GM12878 (cell line): ENCODE measurements around the gene DAB2IP. TPM values are rescaled to one million over a fixed set of nuclear protein-coding genes. Genes with fewer than 3 reads are reported as not detected.
A peak's percentile ranks its signal among the peaks of the same experiment; 100 is the strongest.

Experiments used
- BMI1 ChIP-seq: fragments of 450-650 bp; IDR thresholded peaks from 2 replicates; pipeline ENCODE4 v1.6.1; 2016; ENCODE audit warnings: mild to moderate bottlenecking, moderate library complexity, borderline replicate concordance
- BRCA1 ChIP-seq: IDR thresholded peaks from 2 replicates; pipeline ENCODE4 v1.6.1; 2011; ENCODE audit warnings: low read depth, low read length, improper control_type of control experiment
- CHD4 ChIP-seq: fragments of 200-600 bp; sonication (generic); IDR thresholded peaks from 2 replicates; pipeline ENCODE4 v1.6.1; 2016; ENCODE audit warnings: mild to moderate bottlenecking
- FOS ChIP-seq: IDR thresholded peaks from 3 replicates; pipeline ENCODE4 v1.6.1; 2011; ENCODE audit warnings: borderline replicate concordance; ENCODE audit not compliant: insufficient read length; ENCODE audit errors: extremely low read depth
- FOXM1 ChIP-seq: IDR thresholded peaks from 2 replicates; pipeline ENCODE4 v1.6.1; 2012; ENCODE audit warnings: low read depth, mild to moderate bottlenecking, inconsistent platforms, low read length, moderate library complexity
- HDAC2 ChIP-seq: fragments of 200-600 bp; sonication (generic); IDR thresholded peaks from 2 replicates; pipeline ENCODE4 v1.6.1; 2017
- HDAC6 ChIP-seq: fragments of 200-600 bp; sonication (generic); IDR thresholded peaks from one replicate; pipeline ENCODE4 v1.8.0; 2017; ENCODE audit warnings: antibody characterized with exemption; ENCODE audit not compliant: unreplicated experiment
- IRF3 ChIP-seq: fragments of 450-650 bp; IDR thresholded peaks from 2 replicates; pipeline ENCODE4 v1.6.1; 2014; ENCODE audit warnings: mild to moderate bottlenecking
- IRF4 ChIP-seq: IDR thresholded peaks from 2 replicates; pipeline ENCODE4 v1.6.1; 2011; ENCODE audit warnings: low read depth, low read length
- KAT2A ChIP-seq: conservative IDR thresholded peaks from 2 replicates; pipeline ENCODE4 v1.6.1; 2011; ENCODE audit warnings: low read depth, low read length; ENCODE audit not compliant: control insufficient read depth
- MEF2B ChIP-seq: fragments of 450-650 bp; IDR thresholded peaks from 2 replicates; pipeline ENCODE4 v1.6.1; 2018; ENCODE audit warnings: mild to moderate bottlenecking, moderate library complexity; ENCODE audit not compliant: partially characterized antibody, poor library complexity, severe bottlenecking
- MXI1 ChIP-seq: fragments of 150-350 bp; IDR thresholded peaks from 2 replicates; pipeline ENCODE4 v1.6.1; 2011; ENCODE audit warnings: low read depth, mild to moderate bottlenecking, inconsistent platforms, low read length, improper control_type of control experiment
- NFYB ChIP-seq: IDR thresholded peaks from 2 replicates; pipeline ENCODE4 v1.6.1; 2011; ENCODE audit warnings: low read depth, mild to moderate bottlenecking, low read length, improper control_type of control experiment, moderate library complexity; ENCODE audit not compliant: insufficient read depth
- POU2F2 ChIP-seq: IDR thresholded peaks from 3 replicates; pipeline ENCODE4 v1.6.1; 2011; ENCODE audit warnings: low read depth, mild to moderate bottlenecking, low read length, borderline replicate concordance
- RCOR1 ChIP-seq: conservative IDR thresholded peaks from 2 replicates; pipeline ENCODE4 v1.6.1; 2012; ENCODE audit warnings: low read depth, low read length, improper control_type of control experiment
- SMARCA5 ChIP-seq: fragments of 450-650 bp; IDR thresholded peaks from 2 replicates; pipeline ENCODE4 v1.6.1; 2017; ENCODE audit warnings: mild to moderate bottlenecking
- TARDBP ChIP-seq: IDR thresholded peaks from 2 replicates; pipeline ENCODE4 v1.6.1; 2016; ENCODE audit warnings: borderline replicate concordance
- TBL1XR1 ChIP-seq: IDR thresholded peaks from 2 replicates; pipeline ENCODE4 v1.6.1; 2012; ENCODE audit warnings: low read depth, low read length, improper control_type of control experiment
- TCF3 ChIP-seq: IDR thresholded peaks from 2 replicates; pipeline ENCODE4 v1.6.1; 2012; ENCODE audit warnings: low read depth, mild to moderate bottlenecking, low read length, borderline replicate concordance; ENCODE audit not compliant: insufficient read depth
- ZNF274 ChIP-seq: IDR thresholded peaks from one replicate; pipeline ENCODE4 v1.8.0; 2011; ENCODE audit not compliant: insufficient read length, insufficient read depth
- ZNF384 ChIP-seq: IDR thresholded peaks from 2 replicates; pipeline ENCODE4 v1.6.1; 2012; ENCODE audit warnings: low read depth, mild to moderate bottlenecking, low read length, improper control_type of control experiment, borderline replicate concordance
- ZSCAN29 ChIP-seq: fragments of 450-650 bp; IDR thresholded peaks from 2 replicates; pipeline ENCODE4 v1.6.1; 2017; ENCODE audit warnings: mild to moderate bottlenecking, moderate library complexity
- polyA plus RNA-seq, 11 experiments: library from polyadenylated mRNA; depleted of rRNA in 4 of 11; unstranded in 6 of 11; stranded (reverse) in 5 of 11; fragments of >200 nt; fragmentation: Nextera tagmentation in 4 of 11; fragmentation: Illumina TruSeq in 1 of 11; extraction: Ambion mirVana in 4 of 11; extraction: Trizol in 1 of 11; gene quantifications; 1 replicate in 1 of 11; 2 replicates in 10 of 11; pipeline versions ENCODE4 v1.2.1 to v1.2.3, GENCODE V29; 2011 to 2016; ENCODE audit warnings: inconsistent platforms in 2 of 11, missing spikeins in 2 of 11, low read depth in 1 of 11
- total RNA-seq, 4 experiments: library from RNA; depleted of rRNA in 3 of 4; stranded (reverse); fragments of >200 nt in 3 of 4; fragmentation: Illumina TruSeq in 1 of 4; extraction: Trizol in 1 of 4; gene quantifications; 2 replicates each; pipeline versions ENCODE4 v1.2.1 to v1.2.3, GENCODE V29; 2013 to 2021
- TF ChIP-seq, protein P1 (sequence below): IDR thresholded peaks from 2 replicates; pipeline ENCODE4 v1.6.1; 2012; ENCODE audit warnings: low read depth, low read length, improper control_type of control experiment
- TF ChIP-seq, protein P2 (sequence below): IDR thresholded peaks from 2 replicates; pipeline ENCODE4 v1.6.1; 2012; ENCODE audit warnings: improper control_type of control experiment, low read depth, low read length; ENCODE audit not compliant: insufficient replicate concordance

DAB2IP gene
- total and polyA plus RNA-seq, 10 of the 15 experiments (the other 5 are each of a cell fraction or from before 2014, with no cell fraction given): 0.03 to 0.38 (median 0.14) TPM; not detected in 6

DNA sequence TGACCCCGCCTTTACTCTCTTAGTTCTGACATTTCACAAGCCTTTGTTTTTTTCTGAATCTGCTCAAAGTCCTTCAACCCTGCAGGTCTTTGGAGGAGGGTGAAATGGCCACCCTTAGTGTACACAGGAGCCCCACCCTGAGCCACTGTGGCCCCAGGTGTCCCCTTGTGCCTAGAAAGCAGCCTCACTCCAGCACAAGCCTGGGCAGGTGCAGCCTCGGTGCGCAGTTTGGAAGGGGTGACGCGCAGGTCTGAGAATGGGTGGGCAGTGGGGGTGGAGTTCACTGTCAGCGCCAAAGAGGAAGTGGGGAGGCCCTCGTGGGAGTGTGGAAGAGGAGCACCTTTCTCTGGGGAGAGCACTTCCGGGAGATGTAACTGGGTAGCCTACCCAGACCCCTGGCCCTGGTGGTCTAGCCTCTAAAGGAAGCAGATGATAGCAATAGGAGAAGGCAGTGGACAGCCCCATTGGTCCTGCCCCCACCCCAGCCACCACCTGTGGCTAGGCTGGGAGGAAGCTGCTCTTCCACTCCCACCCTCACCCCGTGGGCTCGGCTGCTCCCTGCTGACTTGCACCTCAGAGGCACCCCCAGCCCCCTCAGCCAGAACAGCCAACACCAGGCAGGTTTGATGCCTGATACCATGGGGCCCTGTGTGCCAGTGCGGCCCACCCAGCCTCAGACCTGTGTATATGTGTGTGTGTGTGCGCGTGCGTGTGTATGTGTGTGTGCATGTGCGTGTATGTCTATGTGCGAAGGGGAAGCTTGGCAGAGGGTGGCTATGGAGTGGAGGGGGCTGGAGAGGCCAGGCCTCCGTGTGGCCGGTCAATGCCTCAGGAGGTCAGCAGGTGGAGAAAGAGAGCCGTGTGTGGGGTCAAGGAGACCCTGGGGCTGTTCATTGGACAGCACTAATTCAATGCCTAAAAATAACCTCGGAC is 16.8 kb upstream of the DAB2IP start (continued):
- TF ChIP-seq, protein P1, sequence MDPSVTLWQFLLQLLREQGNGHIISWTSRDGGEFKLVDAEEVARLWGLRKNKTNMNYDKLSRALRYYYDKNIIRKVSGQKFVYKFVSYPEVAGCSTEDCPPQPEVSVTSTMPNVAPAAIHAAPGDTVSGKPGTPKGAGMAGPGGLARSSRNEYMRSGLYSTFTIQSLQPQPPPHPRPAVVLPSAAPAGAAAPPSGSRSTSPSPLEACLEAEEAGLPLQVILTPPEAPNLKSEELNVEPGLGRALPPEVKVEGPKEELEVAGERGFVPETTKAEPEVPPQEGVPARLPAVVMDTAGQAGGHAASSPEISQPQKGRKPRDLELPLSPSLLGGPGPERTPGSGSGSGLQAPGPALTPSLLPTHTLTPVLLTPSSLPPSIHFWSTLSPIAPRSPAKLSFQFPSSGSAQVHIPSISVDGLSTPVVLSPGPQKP: no peak
- no peak for TF ChIP-seq HDAC2
- TF ChIP-seq BMI1: no peak
- TF ChIP-seq, protein P2, sequence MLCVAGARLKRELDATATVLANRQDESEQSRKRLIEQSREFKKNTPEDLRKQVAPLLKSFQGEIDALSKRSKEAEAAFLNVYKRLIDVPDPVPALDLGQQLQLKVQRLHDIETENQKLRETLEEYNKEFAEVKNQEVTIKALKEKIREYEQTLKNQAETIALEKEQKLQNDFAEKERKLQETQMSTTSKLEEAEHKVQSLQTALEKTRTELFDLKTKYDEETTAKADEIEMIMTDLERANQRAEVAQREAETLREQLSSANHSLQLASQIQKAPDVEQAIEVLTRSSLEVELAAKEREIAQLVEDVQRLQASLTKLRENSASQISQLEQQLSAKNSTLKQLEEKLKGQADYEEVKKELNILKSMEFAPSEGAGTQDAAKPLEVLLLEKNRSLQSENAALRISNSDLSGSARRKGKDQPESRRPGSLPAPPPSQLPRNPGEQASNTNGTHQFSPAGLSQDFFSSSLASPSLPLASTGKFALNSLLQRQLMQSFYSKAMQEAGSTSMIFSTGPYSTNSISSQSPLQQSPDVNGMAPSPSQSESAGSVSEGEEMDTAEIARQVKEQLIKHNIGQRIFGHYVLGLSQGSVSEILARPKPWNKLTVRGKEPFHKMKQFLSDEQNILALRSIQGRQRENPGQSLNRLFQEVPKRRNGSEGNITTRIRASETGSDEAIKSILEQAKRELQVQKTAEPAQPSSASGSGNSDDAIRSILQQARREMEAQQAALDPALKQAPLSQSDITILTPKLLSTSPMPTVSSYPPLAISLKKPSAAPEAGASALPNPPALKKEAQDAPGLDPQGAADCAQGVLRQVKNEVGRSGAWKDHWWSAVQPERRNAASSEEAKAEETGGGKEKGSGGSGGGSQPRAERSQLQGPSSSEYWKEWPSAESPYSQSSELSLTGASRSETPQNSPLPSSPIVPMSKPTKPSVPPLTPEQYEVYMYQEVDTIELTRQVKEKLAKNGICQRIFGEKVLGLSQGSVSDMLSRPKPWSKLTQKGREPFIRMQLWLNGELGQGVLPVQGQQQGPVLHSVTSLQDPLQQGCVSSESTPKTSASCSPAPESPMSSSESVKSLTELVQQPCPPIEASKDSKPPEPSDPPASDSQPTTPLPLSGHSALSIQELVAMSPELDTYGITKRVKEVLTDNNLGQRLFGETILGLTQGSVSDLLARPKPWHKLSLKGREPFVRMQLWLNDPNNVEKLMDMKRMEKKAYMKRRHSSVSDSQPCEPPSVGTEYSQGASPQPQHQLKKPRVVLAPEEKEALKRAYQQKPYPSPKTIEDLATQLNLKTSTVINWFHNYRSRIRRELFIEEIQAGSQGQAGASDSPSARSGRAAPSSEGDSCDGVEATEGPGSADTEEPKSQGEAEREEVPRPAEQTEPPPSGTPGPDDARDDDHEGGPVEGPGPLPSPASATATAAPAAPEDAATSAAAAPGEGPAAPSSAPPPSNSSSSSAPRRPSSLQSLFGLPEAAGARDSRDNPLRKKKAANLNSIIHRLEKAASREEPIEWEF: no peak
- TF ChIP-seq TARDBP: no peak
- no peak for TF ChIP-seq IRF3
- TF ChIP-seq IRF4: no peak
- no peak for TF ChIP-seq MEF2B
- TF ChIP-seq SMARCA5: no peak
- no peak for TF ChIP-seq ZNF274
- no peak for TF ChIP-seq KAT2A
- TF ChIP-seq NFYB: 0 out of 2 replicates have a peak, but pooled peaks have one; percentile 25
- no peak for TF ChIP-seq MXI1
- TF ChIP-seq CHD4: no peak
- no peak for TF ChIP-seq FOXM1
- TF ChIP-seq ZNF384: no peak
- no peak for TF ChIP-seq POU2F2
- TF ChIP-seq BRCA1: no peak
- no peak for TF ChIP-seq ZSCAN29
- TF ChIP-seq FOS: no peak
- no peak for TF ChIP-seq HDAC6
- TF ChIP-seq TCF3: 0 out of 2 replicates have a peak, but pooled peaks have one; percentile 30
- no peak for TF ChIP-seq RCOR1
- no peak for TF ChIP-seq TBL1XR1
